Measurements from ENCODE around the gene GOLGB1.

- TF ChIP-seq, protein P1, sequence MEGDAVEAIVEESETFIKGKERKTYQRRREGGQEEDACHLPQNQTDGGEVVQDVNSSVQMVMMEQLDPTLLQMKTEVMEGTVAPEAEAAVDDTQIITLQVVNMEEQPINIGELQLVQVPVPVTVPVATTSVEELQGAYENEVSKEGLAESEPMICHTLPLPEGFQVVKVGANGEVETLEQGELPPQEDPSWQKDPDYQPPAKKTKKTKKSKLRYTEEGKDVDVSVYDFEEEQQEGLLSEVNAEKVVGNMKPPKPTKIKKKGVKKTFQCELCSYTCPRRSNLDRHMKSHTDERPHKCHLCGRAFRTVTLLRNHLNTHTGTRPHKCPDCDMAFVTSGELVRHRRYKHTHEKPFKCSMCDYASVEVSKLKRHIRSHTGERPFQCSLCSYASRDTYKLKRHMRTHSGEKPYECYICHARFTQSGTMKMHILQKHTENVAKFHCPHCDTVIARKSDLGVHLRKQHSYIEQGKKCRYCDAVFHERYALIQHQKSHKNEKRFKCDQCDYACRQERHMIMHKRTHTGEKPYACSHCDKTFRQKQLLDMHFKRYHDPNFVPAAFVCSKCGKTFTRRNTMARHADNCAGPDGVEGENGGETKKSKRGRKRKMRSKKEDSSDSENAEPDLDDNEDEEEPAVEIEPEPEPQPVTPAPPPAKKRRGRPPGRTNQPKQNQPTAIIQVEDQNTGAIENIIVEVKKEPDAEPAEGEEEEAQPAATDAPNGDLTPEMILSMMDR (conservative IDR thresholded peaks at IDR 0.05 in 1 of 2, IDR thresholded peaks at IDR 0.05 in 1 of 2; ENCODE audit: low read depth in 1 of 2, low read length in 2 of 2), result no peak
- TF ChIP-seq EZH2 (IDR thresholded peaks at IDR 0.05; ENCODE audit: low read length, missing control alignments), result no peak
These were observed 108.4 kb downstream of the GOLGB1 start for GRCh38 chr3:121641127-121641526.
